Breast epithelium (tissue), 3 donors: ENCODE data around the gene VWF.

Experiments
- CTCF ChIP-seq, 3 donors: fragments of 450-650 bp; IDR thresholded peaks; one replicate each; pipeline ENCODE4 v1.5.1; 2016 to 2017; ENCODE audit warnings: antibody characterized with exemption in 3 of 3, mild to moderate bottlenecking in 3 of 3, moderate library complexity in 3 of 3
- POLR2A ChIP-seq: fragments of 450-650 bp; IDR thresholded peaks from one replicate; pipeline ENCODE4 v1.6.1; 2016; ENCODE audit warnings: antibody characterized with exemption, mild to moderate bottlenecking, moderate library complexity
- POLR2AphosphoS5 ChIP-seq, 3 donors: sonication (generic); formaldehyde crosslinking; IDR thresholded peaks; one replicate each; pipeline ENCODE4 v1.6.1; 2017; ENCODE audit warnings: antibody characterized with exemption in 3 of 3

GRCh38 chr12:5898874-5899273 is 225.6 kb downstream of the VWF start:
- TF ChIP-seq POLR2A: no peak
- TF ChIP-seq CTCF (IDR thresholded peaks at IDR 0.05): no peak
- no peak for TF ChIP-seq POLR2AphosphoS5 (IDR thresholded peaks at IDR 0.05)
